MCF 10A (cell line): Measurements from ENCODE around the gene LCN12. TPM values are rescaled to one million over a fixed set of nuclear protein-coding genes. Genes with fewer than 3 reads are reported as not detected.

ENCODE experiments used
- BruUV-seq: library from RNA; stranded (reverse); fragments of 400-500 nt; replicated peaks from 2 replicates; lab custom pipeline; 2021; lab: Mats Ljungman, UMichigan
- CTCF ChIA-PET: fragments of 300-600 bp; sonication (Branson Sonifier 250); formaldehyde crosslinking; extraction: SDS; loops from one replicate; lab custom pipeline; 2021; ENCODE audit warnings: antibody characterized with exemption, inconsistent platforms; lab: Yijun Ruan, JAX
- POLR2A ChIA-PET: fragments of 300-600, 350-650 bp; sonication (Branson Sonifier 250); formaldehyde crosslinking; extraction: SDS; loops from one replicate; lab custom pipeline; 2020; ENCODE audit warnings: antibody characterized with exemption, inconsistent platforms; lab: Yijun Ruan, JAX
- DNase-seq: peaks from one replicate; pipeline ENCODE4 v3.0.0-alpha.2; 2018; ENCODE audit not compliant: unreplicated experiment
- H3K27ac Mint-ChIP-seq: one replicate; pipeline ENCODE4 v1.8.0; 2022; ENCODE audit warnings: mild to moderate bottlenecking, low read depth, mixed read lengths; ENCODE audit not compliant: unreplicated experiment
- H3K27me3 Mint-ChIP-seq: one replicate; pipeline ENCODE4 v1.8.0; 2022; ENCODE audit warnings: mixed read lengths; ENCODE audit not compliant: insufficient read depth, unreplicated experiment
- H3K36me3 Mint-ChIP-seq: one replicate; pipeline ENCODE4 v1.8.0; 2022; ENCODE audit warnings: mild to moderate bottlenecking, moderate library complexity, mixed read lengths; ENCODE audit not compliant: insufficient read depth, unreplicated experiment
- H3K4me1 Mint-ChIP-seq: one replicate; pipeline ENCODE4 v1.8.0; 2022; ENCODE audit warnings: mixed read lengths; ENCODE audit not compliant: insufficient read depth, unreplicated experiment
- H3K4me3 Mint-ChIP-seq: one replicate; pipeline ENCODE4 v1.8.0; 2022; ENCODE audit warnings: mild to moderate bottlenecking, moderate library complexity, mixed read lengths; ENCODE audit not compliant: unreplicated experiment
- H3K9me3 Mint-ChIP-seq: one replicate; pipeline ENCODE4 v1.8.0; 2022; ENCODE audit warnings: mixed read lengths; ENCODE audit not compliant: unreplicated experiment
- CTCF ChIP-seq: fragments of 200-600 bp; IDR thresholded peaks from one replicate; pipeline ENCODE4 v1.8.0; 2022; ENCODE audit warnings: antibody characterized with exemption, mild to moderate bottlenecking; ENCODE audit not compliant: unreplicated experiment
- intact Hi-C: fragments of 100-400 bp; cut with micrococcal nuclease; formaldehyde crosslinking; loops from 2 replicates; pipeline ENCODE4 v1.14.1; 2022
- total RNA-seq: library from RNA; stranded (reverse); gene quantifications from 2 replicates; pipeline ENCODE4 v1.2.3, GENCODE V29; 2022

The LCN12 gene
- total RNA-seq, 1 experiment from 2014 or later = 0.86 TPM

GRCh38 chr9:136968333-136969127 lies 16.5 kb downstream of the LCN12 start:
- no peak for TF ChIP-seq CTCF
- CTCF ChIA-PET = no interaction called here
- intact Hi-C loops = no loop called here
- Mint-ChIP-seq H3K27me3 (no peaks in the 10 kb centered on the region), H3K27ac (no peak overlapping the region), H3K9me3 (no peaks in the 10 kb centered on the region), H3K4me3 (no peak overlapping the region), H3K4me1 (no peaks in the 10 kb centered on the region), H3K36me3 (no peaks in the 10 kb centered on the region)
- no TSS peak for BruUV-seq
- DNase-seq = no peak
- POLR2A ChIA-PET = interaction anchor here (0.6 kb wide), 2 partner anchors 55 to 83 kb away, joined by 3 read pairs; no protein-coding TSS in a partner anchor

GRCh38 chr9:136969150-136969549 lies 17.1 kb downstream of the LCN12 start:
- H3K36me3 Mint-ChIP-seq = no peaks in the 10 kb centered on the region

GRCh38 chr9:136969774-136970173 lies 17.7 kb downstream of the LCN12 start:
- Mint-ChIP-seq H3K4me1 (no peaks in the 10 kb centered on the region), H3K4me3 (no peak overlapping the region), H3K27me3 (no peaks in the 10 kb centered on the region), H3K27ac (no peak overlapping the region), H3K9me3 (no peaks in the 10 kb centered on the region), H3K36me3 (no peaks in the 10 kb centered on the region)
- intact Hi-C loops = no loop called here
- no TSS peak for BruUV-seq
- no peak for DNase-seq
- ChIA-PET CTCF (no interaction called here), POLR2A (no interaction called here)
- TF ChIP-seq CTCF = no peak

More at GRCh38 chr9:136969150-136969549, 17.1 kb downstream of the LCN12 start:
- Mint-ChIP-seq H3K9me3 (no peaks in the 10 kb centered on the region), H3K27me3 (no peaks in the 10 kb centered on the region), H3K4me1 (no peaks in the 10 kb centered on the region), H3K4me3 (no peak overlapping the region), H3K27ac (no peak overlapping the region)
- intact Hi-C loops = no loop called here
- no peak for TF ChIP-seq CTCF
- POLR2A ChIA-PET = interaction anchor here (0.6 kb wide), 2 partner anchors 54 to 83 kb away, joined by 3 read pairs; no protein-coding TSS in a partner anchor
- CTCF ChIA-PET = no interaction called here
- no TSS peak for BruUV-seq
- DNase-seq = no peak

- Mint-ChIP-seq H3K4me1 (peaks cover 3% of the 10 kb centered on the region), H3K4me3 (no peak overlapping the region), H3K9me3 (no peaks in the 10 kb centered on the region), H3K27me3 (no peaks in the 10 kb centered on the region), H3K36me3 (no peaks in the 10 kb centered on the region), H3K27ac (no peak overlapping the region)
- no TSS peak for BruUV-seq
- intact Hi-C loops = no loop called here
- no peak for TF ChIP-seq CTCF
- ChIA-PET CTCF (no interaction called here), POLR2A (no interaction called here)
- no peak for DNase-seq
Observed at GRCh38 chr9:136970361-136970760, 18.3 kb downstream of the LCN12 start.
